ENCODE results near the gene FLAD1. TPM values are rescaled to one million over a fixed set of nuclear protein-coding genes. Genes with fewer than 3 reads are reported as not detected.

FLAD1 gene
- total and polyA plus RNA-seq, 7 donors: 17.5 to 36.5 (median 22.8) TPM

- Histone ChIP-seq H3K27me3 (no peaks in the 10 kb centered on the region), H3K4me1 (peaks cover 0 to 5% (median 3%) of the 10 kb centered on the region in 4 donors), H3K36me3 (peaks cover 14 to 56% (median 21%) of the 10 kb centered on the region in 4 donors), H3K27ac (no peak overlapping the region), H3K4me3 (no peak overlapping the region), H3K9me3 (no peaks in the 10 kb centered on the region)
- DNase-seq: no peak
- 61 to 85% methylated on average over 3 of the region's 3 CpGs for WGBS, 2 donors
- TF ChIP-seq POLR2AphosphoS5 (IDR thresholded peaks at IDR 0.05) (no peak), POLR2A (IDR thresholded peaks at IDR 0.05) (no peak), EP300 (IDR thresholded peaks at IDR 0.05) (no peak)
- intact Hi-C loops (cut with DNase I): no loop called here
Measured at GRCh38 chr1:154989195-154989860, 6.2 kb downstream of the FLAD1 start.

- H3K27me3 ChIP-seq: no peaks in the 10 kb centered on the region
- intact Hi-C loops (cut with DNase I): no loop called here
- H3K4me3 ChIP-seq: no peak overlapping the region
- DNase-seq: no peak
- no peak overlapping the region for H3K27ac ChIP-seq
- 94 to 95% methylated on average over 8 of the region's 8 CpGs for WGBS, 2 donors
- no peaks in the 10 kb centered on the region for H3K4me1 ChIP-seq
- H3K36me3 ChIP-seq: peaks cover 14 to 56% (median 21%) of the 10 kb centered on the region in 4 donors
- H3K9me3 ChIP-seq: no peaks in the 10 kb centered on the region
- TF ChIP-seq CTCF (IDR thresholded peaks at IDR 0.05): no peak
- TF ChIP-seq POLR2AphosphoS5 (IDR thresholded peaks at IDR 0.05): no peak
- TF ChIP-seq POLR2A (IDR thresholded peaks at IDR 0.05): no peak
- no peak for TF ChIP-seq EP300 (IDR thresholded peaks at IDR 0.05)
Measured at GRCh38 chr1:154990276-154990675, 7.1 kb downstream of the FLAD1 start.

GRCh38 chr1:154992721-154993571 lies 9.8 kb downstream of the FLAD1 start:
- Histone ChIP-seq H3K27me3 (no peaks in the 10 kb centered on the region), H3K4me1 (peaks cover 0 to 6% (median 3%) of the 10 kb centered on the region in 4 donors), H3K36me3 (peaks cover 4 to 44% (median 15%) of the 10 kb centered on the region in 4 donors), H3K27ac (no peak overlapping the region), H3K9me3 (no peaks in the 10 kb centered on the region), H3K4me3 (no peak overlapping the region)
- 81 to 86% methylated on average over 14 of the region's 14 CpGs for WGBS, 2 donors
- TF ChIP-seq POLR2A (IDR thresholded peaks at IDR 0.05) (no peak), CTCF (IDR thresholded peaks at IDR 0.05) (no peak), EP300 (IDR thresholded peaks at IDR 0.05) (no peak), POLR2AphosphoS5 (IDR thresholded peaks at IDR 0.05) (no peak)
- DNase-seq: no peak
- intact Hi-C loops (cut with DNase I): no loop called here

- 78% methylated on average over 8 of the region's 8 CpGs for WGBS, 2 donors
- H3K9me3 ChIP-seq: no peaks in the 10 kb centered on the region
- no peaks in the 10 kb centered on the region for H3K27me3 ChIP-seq
- H3K4me3 ChIP-seq: no peak within 1 kb of the TSS
- DNase-seq: no peak
- H3K27ac ChIP-seq: no peak within 1 kb of the TSS
- intact Hi-C loops (cut with DNase I): no loop called here
- no peak for TF ChIP-seq EP300 (IDR thresholded peaks at IDR 0.05)
- TF ChIP-seq POLR2A (IDR thresholded peaks at IDR 0.05): no peak
- no peak for TF ChIP-seq POLR2AphosphoS5 (IDR thresholded peaks at IDR 0.05)
- TF ChIP-seq CTCF (IDR thresholded peaks at IDR 0.05): no peak
- H3K36me3 ChIP-seq: peaks cover 0 to 36% (median 8%) of the 10 kb centered on the region in 4 donors
- H3K4me1 ChIP-seq: peaks cover 0 to 9% (median 6%) of the 10 kb centered on the region in 4 donors
Measured at GRCh38 chr1:154993572-154994268, 10.6 kb downstream of the FLAD1 start, which contains the start of gene LENEP. Gene LENEP, plus strand, starts transcription at chr1:154993586. Its CDS starts 22 bp downstream, at chr1:154993608.

GRCh38 chr1:154994269-154994587 lies 11.1 kb downstream of the FLAD1 start:
- WGBS, 2 donors: 64 to 79% methylated on average over 1 of the region's 1 CpG

More at GRCh38 chr1:154994269-154994587, 11.1 kb downstream of the FLAD1 start:
- H3K27ac ChIP-seq: no peak overlapping the region
- H3K9me3 ChIP-seq: no peaks in the 10 kb centered on the region
- no peaks in the 10 kb centered on the region for H3K27me3 ChIP-seq
- TF ChIP-seq CTCF (IDR thresholded peaks at IDR 0.05) (no peak), POLR2A (IDR thresholded peaks at IDR 0.05) (no peak), POLR2AphosphoS5 (IDR thresholded peaks at IDR 0.05) (no peak), EP300 (IDR thresholded peaks at IDR 0.05) (no peak)
- no peak overlapping the region for H3K4me3 ChIP-seq
- intact Hi-C loops (cut with DNase I): no loop called here
- H3K4me1 ChIP-seq: peaks cover 0 to 14% (median 11%) of the 10 kb centered on the region in 4 donors
- no peak for DNase-seq
- peaks cover 0 to 31% (median 5%) of the 10 kb centered on the region in 4 donors for H3K36me3 ChIP-seq
